Activated CD8-positive, alpha-beta memory T cell treated with anti-CD3 and anti-CD28 coated beads, Interleukin-2, amount 50 U/mL, for 1 hour (primary cell): ENCODE data around the gene ZFYVE21.

Experiments
- DNase-seq: peaks from one replicate; pipeline ENCODE4 v3.0.0-alpha.2; 2020; ENCODE audit errors: extremely low read depth

Gene ZFYVE21

GRCh38 chr14:103705504-103706284 lies 9.9 kb upstream of the ZFYVE21 start:
- no peak for DNase-seq

GRCh38 chr14:103706551-103707328 lies 8.9 kb upstream of the ZFYVE21 start:
- no peak for DNase-seq

GRCh38 chr14:103707329-103708263 lies 8.0 kb upstream of the ZFYVE21 start:
- DNase-seq = no peak

GRCh38 chr14:103708750-103709187 lies 6.8 kb upstream of the ZFYVE21 start:
- DNase-seq = no peak

GRCh38 chr14:103709814-103710213 lies 5.8 kb upstream of the ZFYVE21 start:
- DNase-seq = no peak

- no peak for DNase-seq
These were observed 4.7 kb upstream of the ZFYVE21 start for GRCh38 chr14:103710771-103711377.

- no peak for DNase-seq
These were observed 3.8 kb upstream of the ZFYVE21 start for GRCh38 chr14:103711516-103712431.

- DNase-seq = no peak
These were observed 2.9 kb upstream of the ZFYVE21 start for GRCh38 chr14:103712633-103713247.

GRCh38 chr14:103713304-103714062 lies 2.1 kb upstream of the ZFYVE21 start:
- DNase-seq = no peak

- no peak for DNase-seq
These were observed 1.4 kb upstream of the ZFYVE21 start for GRCh38 chr14:103714063-103714724.

GRCh38 chr14:103716091-103716801 lies 636 bp downstream of the ZFYVE21 start:
- DNase-seq = no peak

GRCh38 chr14:103716899-103717411 lies 1.3 kb downstream of the ZFYVE21 start:
- DNase-seq = no peak

GRCh38 chr14:103718572-103718971 lies 3.0 kb downstream of the ZFYVE21 start:
- DNase-seq = no peak

GRCh38 chr14:103719751-103720150 lies 4.1 kb downstream of the ZFYVE21 start:
- DNase-seq = no peak

GRCh38 chr14:103721334-103722120 lies 5.9 kb downstream of the ZFYVE21 start:
- DNase-seq = no peak

GRCh38 chr14:103723748-103724081 lies 8.1 kb downstream of the ZFYVE21 start:
- no peak for DNase-seq

GRCh38 chr14:103724116-103724515 lies 8.5 kb downstream of the ZFYVE21 start:
- no peak for DNase-seq
